ENCODE data around the gene TMEM259.
A peak's percentile ranks its signal among the peaks of the same experiment; 100 is the strongest.

TMEM259 gene

GRCh38 chr19:991174-991931 lies 29.6 kb downstream of the TMEM259 start:
- H3K27ac ChIP-seq (ENCODE audit: insufficient read depth in 1 of 2, low read depth in 1 of 2, low read length in 2 of 2, poor library complexity in 1 of 2, severe bottlenecking in 2 of 2): no peak overlapping the region
- H3K36me3 ChIP-seq (ENCODE audit: control insufficient read depth in 4 of 4, insufficient read depth in 4 of 4, low read length in 3 of 4): peaks cover 12 to 72% (median 49%) of the 10 kb centered on the region in 4 experiments
- H3K27me3 ChIP-seq (replicated peaks in 2 of 5; ENCODE audit: control insufficient read depth in 4 of 5, insufficient read depth in 5 of 5, low read length in 4 of 5): peaks cover 0 to 9% (median 2%) of the 10 kb centered on the region in 5 experiments
- H3K9me3 ChIP-seq (ENCODE audit: control extremely low read depth in 1 of 5, control insufficient read depth in 4 of 5, insufficient read depth in 2 of 5, low read depth in 1 of 5, low read length in 4 of 5): no peaks in the 10 kb centered on the region
- POLR2A ChIA-PET: no interaction called here
- 96% methylated on average over 18 of the region's 47 CpGs for WGBS (ENCODE audit: insufficient coverage)
- no peak overlapping the region for H3K4me3 ChIP-seq (ENCODE audit: control insufficient read depth in 1 of 7, extremely low read depth in 1 of 7, insufficient read depth in 4 of 7, low read depth in 2 of 7, low read length in 6 of 7)
- CTCF ChIA-PET: no interaction called here
- peaks cover 0 to 8% (median 6%) of the 10 kb centered on the region in 4 experiments for H3K4me1 ChIP-seq (ENCODE audit: control extremely low read depth in 1 of 4, control insufficient read depth in 4 of 4, insufficient read depth in 4 of 4, low read length in 3 of 4)
- peak; percentile 48 to 70 (median 53) for DNase-seq

- Histone ChIP-seq H3K9me3 (ENCODE audit: control extremely low read depth in 1 of 5, control insufficient read depth in 4 of 5, insufficient read depth in 2 of 5, low read depth in 1 of 5, low read length in 4 of 5) (no peaks in the 10 kb centered on the region), H3K4me3 (ENCODE audit: control insufficient read depth in 1 of 7, extremely low read depth in 1 of 7, insufficient read depth in 4 of 7, low read depth in 2 of 7, low read length in 6 of 7) (no peak overlapping the region), H3K4me1 (ENCODE audit: control extremely low read depth in 1 of 4, control insufficient read depth in 4 of 4, insufficient read depth in 4 of 4, low read length in 3 of 4) (peaks cover 0 to 3% (median under 1%) of the 10 kb centered on the region in 4 experiments), H3K27me3 (replicated peaks in 2 of 5; ENCODE audit: control insufficient read depth in 4 of 5, insufficient read depth in 5 of 5, low read length in 4 of 5) (peaks cover 0 to 4% (median under 1%) of the 10 kb centered on the region in 5 experiments), H3K36me3 (ENCODE audit: control insufficient read depth in 4 of 4, insufficient read depth in 4 of 4, low read length in 3 of 4) (peaks cover 16 to 77% (median 52%) of the 10 kb centered on the region in 4 experiments), H3K27ac (ENCODE audit: insufficient read depth in 1 of 2, low read depth in 1 of 2, low read length in 2 of 2, poor library complexity in 1 of 2, severe bottlenecking in 2 of 2) (no peak overlapping the region)
- ChIA-PET POLR2A (no interaction called here), CTCF (no interaction called here)
- no peak for DNase-seq
- 97% methylated on average over 21 of the region's 23 CpGs for WGBS (ENCODE audit: insufficient coverage)
These were observed 30.2 kb downstream of the TMEM259 start for GRCh38 chr19:990746-991145.

- 92% methylated on average over 23 of the region's 27 CpGs for WGBS (ENCODE audit: insufficient coverage)
These were observed 30.8 kb downstream of the TMEM259 start for GRCh38 chr19:990119-990571.

GRCh38 chr19:989381-990081 lies 31.4 kb downstream of the TMEM259 start:
- H3K9me3 ChIP-seq (ENCODE audit: control extremely low read depth in 1 of 5, control insufficient read depth in 4 of 5, insufficient read depth in 2 of 5, low read depth in 1 of 5, low read length in 4 of 5): no peaks in the 10 kb centered on the region
- H3K4me3 ChIP-seq (ENCODE audit: control insufficient read depth in 1 of 7, extremely low read depth in 1 of 7, insufficient read depth in 4 of 7, low read depth in 2 of 7, low read length in 6 of 7): no peak overlapping the region
- H3K27me3 ChIP-seq (replicated peaks in 2 of 5; ENCODE audit: control insufficient read depth in 4 of 5, insufficient read depth in 5 of 5, low read length in 4 of 5): no peaks in the 10 kb centered on the region
- no peak overlapping the region for H3K27ac ChIP-seq (ENCODE audit: insufficient read depth in 1 of 2, low read depth in 1 of 2, low read length in 2 of 2, poor library complexity in 1 of 2, severe bottlenecking in 2 of 2)
- CTCF ChIA-PET: no interaction called here
- POLR2A ChIA-PET: interaction anchor here (0.6 kb wide), 1 partner anchor 142 kb away, joined by 3 read pairs; no protein-coding TSS in a partner anchor
- WGBS (ENCODE audit: insufficient coverage): 97% methylated on average over 24 of the region's 25 CpGs
- peaks cover 17 to 76% (median 50%) of the 10 kb centered on the region in 4 experiments for H3K36me3 ChIP-seq (ENCODE audit: control insufficient read depth in 4 of 4, insufficient read depth in 4 of 4, low read length in 3 of 4)
- H3K4me1 ChIP-seq (ENCODE audit: control extremely low read depth in 1 of 4, control insufficient read depth in 4 of 4, insufficient read depth in 4 of 4, low read length in 3 of 4): peaks cover 0 to 15% (median 5%) of the 10 kb centered on the region in 4 experiments
- no peak for DNase-seq

More at GRCh38 chr19:990119-990571, 30.8 kb downstream of the TMEM259 start:
- CTCF ChIA-PET: no interaction called here
- H3K9me3 ChIP-seq (ENCODE audit: control extremely low read depth in 1 of 5, control insufficient read depth in 4 of 5, insufficient read depth in 2 of 5, low read depth in 1 of 5, low read length in 4 of 5): no peaks in the 10 kb centered on the region
- DNase-seq: no peak
- POLR2A ChIA-PET: no interaction called here
- H3K27me3 ChIP-seq (replicated peaks in 2 of 5; ENCODE audit: control insufficient read depth in 4 of 5, insufficient read depth in 5 of 5, low read length in 4 of 5): no peaks in the 10 kb centered on the region
- H3K4me3 ChIP-seq (ENCODE audit: control insufficient read depth in 1 of 7, extremely low read depth in 1 of 7, insufficient read depth in 4 of 7, low read depth in 2 of 7, low read length in 6 of 7): no peak overlapping the region
- H3K27ac ChIP-seq (ENCODE audit: insufficient read depth in 1 of 2, low read depth in 1 of 2, low read length in 2 of 2, poor library complexity in 1 of 2, severe bottlenecking in 2 of 2): no peak overlapping the region
- H3K4me1 ChIP-seq (ENCODE audit: control extremely low read depth in 1 of 4, control insufficient read depth in 4 of 4, insufficient read depth in 4 of 4, low read length in 3 of 4): peaks cover 0 to 9% (median 0%) of the 10 kb centered on the region in 4 experiments
- peaks cover 17 to 82% (median 52%) of the 10 kb centered on the region in 4 experiments for H3K36me3 ChIP-seq (ENCODE audit: control insufficient read depth in 4 of 4, insufficient read depth in 4 of 4, low read length in 3 of 4)

GRCh38 chr19:988510-988909 lies 32.4 kb downstream of the TMEM259 start:
- no peak overlapping the region for H3K27ac ChIP-seq (ENCODE audit: insufficient read depth in 1 of 2, low read depth in 1 of 2, low read length in 2 of 2, poor library complexity in 1 of 2, severe bottlenecking in 2 of 2)
- ChIA-PET POLR2A (no interaction called here), CTCF (interaction anchor here (0.7 kb wide), 1 partner anchor 30 kb away, joined by 4 read pairs; no protein-coding TSS in a partner anchor)
- peaks cover 17 to 66% (median 46%) of the 10 kb centered on the region in 4 experiments for H3K36me3 ChIP-seq (ENCODE audit: control insufficient read depth in 4 of 4, insufficient read depth in 4 of 4, low read length in 3 of 4)
- H3K4me3 ChIP-seq (ENCODE audit: control insufficient read depth in 1 of 7, extremely low read depth in 1 of 7, insufficient read depth in 4 of 7, low read depth in 2 of 7, low read length in 6 of 7): no peak overlapping the region
- H3K27me3 ChIP-seq (replicated peaks in 2 of 5; ENCODE audit: control insufficient read depth in 4 of 5, insufficient read depth in 5 of 5, low read length in 4 of 5): no peaks in the 10 kb centered on the region
- H3K4me1 ChIP-seq (ENCODE audit: control extremely low read depth in 1 of 4, control insufficient read depth in 4 of 4, insufficient read depth in 4 of 4, low read length in 3 of 4): peaks cover 0 to 23% (median 11%) of the 10 kb centered on the region in 4 experiments
- H3K9me3 ChIP-seq (ENCODE audit: control extremely low read depth in 1 of 5, control insufficient read depth in 4 of 5, insufficient read depth in 2 of 5, low read depth in 1 of 5, low read length in 4 of 5): no peaks in the 10 kb centered on the region
- 97% methylated on average over 14 of the region's 15 CpGs for WGBS (ENCODE audit: insufficient coverage)
- DNase-seq: no peak

- POLR2A ChIA-PET: no interaction called here
- Histone ChIP-seq H3K27ac (ENCODE audit: insufficient read depth in 1 of 2, low read depth in 1 of 2, low read length in 2 of 2, poor library complexity in 1 of 2, severe bottlenecking in 2 of 2) (no peak overlapping the region), H3K4me3 (ENCODE audit: control insufficient read depth in 1 of 7, extremely low read depth in 1 of 7, insufficient read depth in 4 of 7, low read depth in 2 of 7, low read length in 6 of 7) (no peak overlapping the region), H3K36me3 (ENCODE audit: control insufficient read depth in 4 of 4, insufficient read depth in 4 of 4, low read length in 3 of 4) (peaks cover 17 to 61% (median 46%) of the 10 kb centered on the region in 4 experiments), H3K4me1 (ENCODE audit: control extremely low read depth in 1 of 4, control insufficient read depth in 4 of 4, insufficient read depth in 4 of 4, low read length in 3 of 4) (peaks cover 0 to 27% (median 15%) of the 10 kb centered on the region in 4 experiments), H3K9me3 (ENCODE audit: control extremely low read depth in 1 of 5, control insufficient read depth in 4 of 5, insufficient read depth in 2 of 5, low read depth in 1 of 5, low read length in 4 of 5) (no peaks in the 10 kb centered on the region), H3K27me3 (replicated peaks in 2 of 5; ENCODE audit: control insufficient read depth in 4 of 5, insufficient read depth in 5 of 5, low read length in 4 of 5) (no peaks in the 10 kb centered on the region)
- 95% methylated on average over 14 of the region's 14 CpGs for WGBS (ENCODE audit: insufficient coverage)
- CTCF ChIA-PET: no interaction called here
- no peak for DNase-seq
These were observed 32.8 kb downstream of the TMEM259 start for GRCh38 chr19:988081-988480.

- POLR2A ChIA-PET: no interaction called here
- CTCF ChIA-PET: interaction anchor here (0.6 kb wide), 1 partner anchor 319 kb away, joined by 3 read pairs; no protein-coding TSS in a partner anchor
- Histone ChIP-seq H3K4me1 (ENCODE audit: control extremely low read depth in 1 of 4, control insufficient read depth in 4 of 4, insufficient read depth in 4 of 4, low read length in 3 of 4) (peaks cover 0 to 34% (median 19%) of the 10 kb centered on the region in 4 experiments), H3K27ac (ENCODE audit: insufficient read depth in 1 of 2, low read depth in 1 of 2, low read length in 2 of 2, poor library complexity in 1 of 2, severe bottlenecking in 2 of 2) (no peak overlapping the region), H3K27me3 (replicated peaks in 2 of 5; ENCODE audit: control insufficient read depth in 4 of 5, insufficient read depth in 5 of 5, low read length in 4 of 5) (no peaks in the 10 kb centered on the region), H3K4me3 (ENCODE audit: control insufficient read depth in 1 of 7, extremely low read depth in 1 of 7, insufficient read depth in 4 of 7, low read depth in 2 of 7, low read length in 6 of 7) (no peak overlapping the region), H3K36me3 (ENCODE audit: control insufficient read depth in 4 of 4, insufficient read depth in 4 of 4, low read length in 3 of 4) (peaks cover 17 to 47% (median 38%) of the 10 kb centered on the region in 4 experiments), H3K9me3 (ENCODE audit: control extremely low read depth in 1 of 5, control insufficient read depth in 4 of 5, insufficient read depth in 2 of 5, low read depth in 1 of 5, low read length in 4 of 5) (no peaks in the 10 kb centered on the region)
- no peak for DNase-seq
- 98% methylated on average over 12 of the region's 14 CpGs for WGBS (ENCODE audit: insufficient coverage)
These were observed 34.8 kb downstream of the TMEM259 start for GRCh38 chr19:986083-986482.

All from common myeloid progenitor, CD34-positive (primary cell).